ENCODE results near the gene FSTL4. TPM values are rescaled to one million over a fixed set of nuclear protein-coding genes. Genes with fewer than 3 reads are reported as not detected.

FSTL4 gene
- total RNA-seq, 2 donors from 2014 or later: 0.26 to 1.3 TPM

GRCh38 chr5:133336121-133336968 is 276.0 kb downstream of the FSTL4 start:
- H3K36me3 ChIP-seq (replicated peaks in 1 of 2; ENCODE audit: insufficient read depth in 1 of 2, low read depth in 2 of 2): no peaks in the 10 kb centered on the region
- no peaks in the 10 kb centered on the region for H3K9me3 ChIP-seq
- ATAC-seq: no peak
- H3K27me3 ChIP-seq: no peaks in the 10 kb centered on the region
- no peak overlapping the region for H3K4me3 ChIP-seq
- 69 to 79% methylated on average over 12 of the region's 12 CpGs for WGBS, 2 donors
- no peak overlapping the region for H3K27ac ChIP-seq
- intact Hi-C loops (cut with DNase I): no loop called here
- no peak for TF ChIP-seq CTCF (IDR thresholded peaks at IDR 0.05)
- no peak for TF ChIP-seq POLR2A (IDR thresholded peaks at IDR 0.05)
- DNase-seq: no peak
- H3K4me1 ChIP-seq: no peaks in the 10 kb centered on the region

GRCh38 chr5:133334796-133335639 is 277.3 kb downstream of the FSTL4 start:
- no peak overlapping the region for H3K27ac ChIP-seq
- no peaks in the 10 kb centered on the region for H3K9me3 ChIP-seq
- no peaks in the 10 kb centered on the region for H3K27me3 ChIP-seq
- intact Hi-C loops (cut with DNase I): no loop called here
- no peak for ATAC-seq
- TF ChIP-seq CTCF (IDR thresholded peaks at IDR 0.05) (no peak), POLR2A (IDR thresholded peaks at IDR 0.05) (no peak)
- H3K4me1 ChIP-seq: no peaks in the 10 kb centered on the region
- WGBS, 2 donors: 94% methylated on average over 13 of the region's 14 CpGs
- H3K4me3 ChIP-seq: no peak overlapping the region
- no peak for DNase-seq
- H3K36me3 ChIP-seq (replicated peaks in 1 of 2; ENCODE audit: insufficient read depth in 1 of 2, low read depth in 2 of 2): no peaks in the 10 kb centered on the region

- WGBS, 2 donors: 73 to 80% methylated on average over 11 of the region's 11 CpGs
- no peak for TF ChIP-seq POLR2A (IDR thresholded peaks at IDR 0.05)
- no peak for TF ChIP-seq CTCF (IDR thresholded peaks at IDR 0.05)
- H3K4me1 ChIP-seq: no peaks in the 10 kb centered on the region
- no peaks in the 10 kb centered on the region for H3K27me3 ChIP-seq
- H3K9me3 ChIP-seq: no peaks in the 10 kb centered on the region
- intact Hi-C loops (cut with DNase I): no loop called here
- DNase-seq (no peak), ATAC-seq (no peak)
- H3K36me3 ChIP-seq (replicated peaks in 1 of 2; ENCODE audit: insufficient read depth in 1 of 2, low read depth in 2 of 2): no peaks in the 10 kb centered on the region
- no peak overlapping the region for H3K27ac ChIP-seq
- H3K4me3 ChIP-seq: no peak overlapping the region
These were observed 278.8 kb downstream of the FSTL4 start for GRCh38 chr5:133333326-133334150.

GRCh38 chr5:133332439-133333024 is 279.8 kb downstream of the FSTL4 start:
- no peak for TF ChIP-seq CTCF (IDR thresholded peaks at IDR 0.05)
- no peak for TF ChIP-seq POLR2A (IDR thresholded peaks at IDR 0.05)
- ATAC-seq (no peak), DNase-seq (no peak)
- Histone ChIP-seq H3K4me1 (no peaks in the 10 kb centered on the region), H3K27me3 (no peaks in the 10 kb centered on the region), H3K36me3 (replicated peaks in 1 of 2; ENCODE audit: insufficient read depth in 1 of 2, low read depth in 2 of 2) (no peaks in the 10 kb centered on the region), H3K27ac (no peak overlapping the region), H3K9me3 (no peaks in the 10 kb centered on the region), H3K4me3 (no peak overlapping the region)
- WGBS, 2 donors: 80 to 87% methylated on average over 5 of the region's 5 CpGs
- intact Hi-C loops (cut with DNase I): no loop called here

Data from body of pancreas (tissue), 4 donors.